ENCODE measurements around the gene L3MBTL3. TPM values are rescaled to one million over a fixed set of nuclear protein-coding genes. Genes with fewer than 3 reads are reported as not detected.

L3MBTL3 gene
- polyA plus RNA-seq = 1 to 10 TPM; 1.3 to 8.9 (median 2.2) TPM
- long read RNA-seq, donor 1, full-length matches to known transcripts = 3 of 3 reads
- long read RNA-seq, donor 1, partial matches to known transcripts = 0 of 3 reads
- long read RNA-seq, donor 1, other reads (novel, unspliced or antisense) = 0 of 3 reads
- long read RNA-seq, donor 2, partial matches to known transcripts = 0 of 1 reads
- long read RNA-seq, donor 2, other reads (novel, unspliced or antisense) = 0 of 1 reads
- long read RNA-seq, donor 3 = 0 reads
- long read RNA-seq, donor 4 = 0 reads
- long read RNA-seq, donor 5 = 0 reads
- long read RNA-seq, donor 6 = 0 reads
- long read RNA-seq, donor 7, partial matches to known transcripts = 0 of 1 reads
- long read RNA-seq, donor 7, other reads (novel, unspliced or antisense) = 0 of 1 reads
- long read RNA-seq, donor 8 = 0 reads
- long read RNA-seq, donor 9 = 0 reads
- long read RNA-seq, donor 10, partial matches to known transcripts = 18 of 18 reads
- long read RNA-seq, donor 10, other reads (novel, unspliced or antisense) = 0 of 18 reads

GRCh38 chr6:130018292-130018743, at the start of gene L3MBTL3:
TSS of gene L3MBTL3 (plus strand) at chr6:130018581. CDS start at chr6:130042700, 24,119 bp downstream.
- H3K36me3 ChIP-seq (ENCODE audit: control insufficient read depth in 3 of 3, insufficient read depth in 2 of 3, low read depth in 1 of 3, low read length in 3 of 3) = no peaks in the 10 kb centered on the region
- no peaks in the 10 kb centered on the region for H3K27me3 ChIP-seq (ENCODE audit: control insufficient read depth in 3 of 3, insufficient read depth in 3 of 3, low read length in 3 of 3)
- peak within 1 kb of the TSS; percentile 84 to 97 (median 88) for H3K4me3 ChIP-seq (ENCODE audit: low read depth in 1 of 3, low read length in 3 of 3)
- H3K9me3 ChIP-seq (ENCODE audit: control insufficient read depth in 2 of 2, insufficient read depth in 1 of 2, low read depth in 1 of 2, low read length in 1 of 2) = no peaks in the 10 kb centered on the region
- FAIRE-seq (no peak), DNase-seq (peak; percentile 79 to 92)
- H3K4me1 ChIP-seq (ENCODE audit: control insufficient read depth in 3 of 3, insufficient read depth in 2 of 3, low read depth in 1 of 3, low read length in 2 of 3) = peaks cover 0 to 3% (median 0%) of the 10 kb centered on the region in 3 donors
- H3K27ac ChIP-seq (ENCODE audit: low read depth in 1 of 3, low read length in 2 of 3) = peak within 1 kb of the TSS; percentile 41 to 92 (median 78)
- 1 to 2% (median 1%) methylated on average over 27 of the region's 27 CpGs for WGBS, 3 donors

DNA sequence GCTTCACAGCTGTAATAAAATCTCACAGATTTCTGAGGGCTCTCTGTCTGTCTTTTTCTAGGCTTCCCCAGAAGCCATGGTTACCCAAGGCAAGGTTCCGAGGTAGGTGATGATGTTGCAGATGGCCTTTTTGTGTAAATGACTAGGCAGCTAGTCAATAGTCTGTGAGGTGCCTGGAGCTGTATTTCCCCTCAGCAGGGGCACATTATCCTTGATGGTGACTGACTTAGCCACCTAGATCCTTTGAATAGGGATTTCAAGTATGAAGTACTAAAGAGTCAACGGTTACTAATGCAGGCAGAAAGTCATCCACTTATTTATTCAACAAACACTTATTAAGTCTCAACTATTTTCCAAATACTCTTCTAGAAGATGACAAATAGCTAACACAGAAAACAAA, 49.3 kb upstream of the L3MBTL3 start:
- peaks cover 0 to 3% of the 10 kb centered on the region in 2 donors for H3K9me3 ChIP-seq (ENCODE audit: control insufficient read depth in 2 of 2, insufficient read depth in 1 of 2, low read depth in 1 of 2, low read length in 1 of 2)
- DNase-seq (no peak), FAIRE-seq (no peak)
- 75 to 89% (median 86%) methylated on average over 2 of the region's 2 CpGs for WGBS, 3 donors
- H3K4me3 ChIP-seq (ENCODE audit: low read depth in 1 of 3, low read length in 3 of 3) = no peak overlapping the region
- no peaks in the 10 kb centered on the region for H3K27me3 ChIP-seq (ENCODE audit: control insufficient read depth in 3 of 3, insufficient read depth in 3 of 3, low read length in 3 of 3)
- H3K36me3 ChIP-seq (ENCODE audit: control insufficient read depth in 3 of 3, insufficient read depth in 2 of 3, low read depth in 1 of 3, low read length in 3 of 3) = no peaks in the 10 kb centered on the region
- H3K27ac ChIP-seq (ENCODE audit: low read depth in 1 of 3, low read length in 2 of 3) = no peak overlapping the region
- no peaks in the 10 kb centered on the region for H3K4me1 ChIP-seq (ENCODE audit: control insufficient read depth in 3 of 3, insufficient read depth in 2 of 3, low read depth in 1 of 3, low read length in 2 of 3)

- H3K4me3 ChIP-seq (ENCODE audit: low read depth in 1 of 3, low read length in 3 of 3) = no peak overlapping the region
- DNase-seq (no peak), FAIRE-seq (no peak)
- H3K27ac ChIP-seq (ENCODE audit: low read depth in 1 of 3, low read length in 2 of 3) = no peak overlapping the region
- H3K4me1 ChIP-seq (ENCODE audit: control insufficient read depth in 3 of 3, insufficient read depth in 2 of 3, low read depth in 1 of 3, low read length in 2 of 3) = no peaks in the 10 kb centered on the region
- H3K27me3 ChIP-seq (ENCODE audit: control insufficient read depth in 3 of 3, insufficient read depth in 3 of 3, low read length in 3 of 3) = no peaks in the 10 kb centered on the region
- H3K9me3 ChIP-seq (ENCODE audit: control insufficient read depth in 2 of 2, insufficient read depth in 1 of 2, low read depth in 1 of 2, low read length in 1 of 2) = peaks cover 0 to 5% of the 10 kb centered on the region in 2 donors
- H3K36me3 ChIP-seq (ENCODE audit: control insufficient read depth in 3 of 3, insufficient read depth in 2 of 3, low read depth in 1 of 3, low read length in 3 of 3) = no peaks in the 10 kb centered on the region
- WGBS, 3 donors = 88 to 94% (median 88%) methylated on average over 4 of the region's 4 CpGs
Measured at GRCh38 chr6:129976110-129976509, 42.3 kb upstream of the L3MBTL3 start.

GRCh38 chr6:129978148-129978916, 40.0 kb upstream of the L3MBTL3 start:
- Histone ChIP-seq H3K27ac (ENCODE audit: low read depth in 1 of 3, low read length in 2 of 3) (no peak overlapping the region), H3K36me3 (ENCODE audit: control insufficient read depth in 3 of 3, insufficient read depth in 2 of 3, low read depth in 1 of 3, low read length in 3 of 3) (no peaks in the 10 kb centered on the region), H3K27me3 (ENCODE audit: control insufficient read depth in 3 of 3, insufficient read depth in 3 of 3, low read length in 3 of 3) (no peaks in the 10 kb centered on the region), H3K4me3 (ENCODE audit: low read depth in 1 of 3, low read length in 3 of 3) (no peak overlapping the region), H3K9me3 (ENCODE audit: control insufficient read depth in 2 of 2, insufficient read depth in 1 of 2, low read depth in 1 of 2, low read length in 1 of 2) (peaks cover 0 to 5% of the 10 kb centered on the region in 2 donors), H3K4me1 (ENCODE audit: control insufficient read depth in 3 of 3, insufficient read depth in 2 of 3, low read depth in 1 of 3, low read length in 2 of 3) (no peaks in the 10 kb centered on the region)
- FAIRE-seq (no peak), DNase-seq (no peak)
- WGBS, 3 donors = 87 to 93% (median 93%) methylated on average over 6 of the region's 6 CpGs

- Histone ChIP-seq H3K4me3 (ENCODE audit: low read depth in 1 of 3, low read length in 3 of 3) (no peak overlapping the region), H3K4me1 (ENCODE audit: control insufficient read depth in 3 of 3, insufficient read depth in 2 of 3, low read depth in 1 of 3, low read length in 2 of 3) (no peaks in the 10 kb centered on the region), H3K27me3 (ENCODE audit: control insufficient read depth in 3 of 3, insufficient read depth in 3 of 3, low read length in 3 of 3) (no peaks in the 10 kb centered on the region), H3K27ac (ENCODE audit: low read depth in 1 of 3, low read length in 2 of 3) (no peak overlapping the region), H3K9me3 (ENCODE audit: control insufficient read depth in 2 of 2, insufficient read depth in 1 of 2, low read depth in 1 of 2, low read length in 1 of 2) (peaks cover 0 to 5% of the 10 kb centered on the region in 2 donors), H3K36me3 (ENCODE audit: control insufficient read depth in 3 of 3, insufficient read depth in 2 of 3, low read depth in 1 of 3, low read length in 3 of 3) (no peaks in the 10 kb centered on the region)
- FAIRE-seq = no peak
- 43 to 95% (median 45%) methylated on average over 1 of the region's 1 CpG for WGBS, 3 donors
- no peak for DNase-seq
Measured at GRCh38 chr6:129980821-129981220, 37.6 kb upstream of the L3MBTL3 start.

DNA sequence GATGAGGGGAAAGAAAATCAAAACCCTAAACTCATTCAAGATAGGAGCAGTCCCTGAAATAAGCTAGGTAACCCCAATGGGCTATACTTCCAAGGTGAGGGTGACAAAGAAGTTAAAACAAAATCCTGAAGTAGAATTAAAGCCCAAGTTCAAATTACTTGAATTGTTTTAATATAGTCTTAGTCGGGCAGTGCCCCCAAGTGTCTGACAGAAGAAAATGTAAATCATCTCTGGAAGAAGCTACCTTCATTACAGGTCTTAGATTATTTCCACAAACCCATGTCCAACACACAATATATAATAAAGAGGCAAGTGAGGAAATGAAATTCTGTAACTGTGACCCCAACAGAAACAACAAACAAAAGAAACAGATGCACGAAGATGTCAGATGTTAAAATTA, 36.8 kb upstream of the L3MBTL3 start:
- H3K36me3 ChIP-seq (ENCODE audit: control insufficient read depth in 3 of 3, insufficient read depth in 2 of 3, low read depth in 1 of 3, low read length in 3 of 3) = no peaks in the 10 kb centered on the region
- no peaks in the 10 kb centered on the region for H3K27me3 ChIP-seq (ENCODE audit: control insufficient read depth in 3 of 3, insufficient read depth in 3 of 3, low read length in 3 of 3)
- H3K27ac ChIP-seq (ENCODE audit: low read depth in 1 of 3, low read length in 2 of 3) = no peak overlapping the region
- WGBS, 3 donors = 65 to 69% (median 66%) methylated on average over 2 of the region's 2 CpGs
- H3K4me3 ChIP-seq (ENCODE audit: low read depth in 1 of 3, low read length in 3 of 3) = no peak overlapping the region
- H3K9me3 ChIP-seq (ENCODE audit: control insufficient read depth in 2 of 2, insufficient read depth in 1 of 2, low read depth in 1 of 2, low read length in 1 of 2) = peaks cover 0 to 5% of the 10 kb centered on the region in 2 donors
- FAIRE-seq = no peak
- DNase-seq = no peak
- no peaks in the 10 kb centered on the region for H3K4me1 ChIP-seq (ENCODE audit: control insufficient read depth in 3 of 3, insufficient read depth in 2 of 3, low read depth in 1 of 3, low read length in 2 of 3)

DNA sequence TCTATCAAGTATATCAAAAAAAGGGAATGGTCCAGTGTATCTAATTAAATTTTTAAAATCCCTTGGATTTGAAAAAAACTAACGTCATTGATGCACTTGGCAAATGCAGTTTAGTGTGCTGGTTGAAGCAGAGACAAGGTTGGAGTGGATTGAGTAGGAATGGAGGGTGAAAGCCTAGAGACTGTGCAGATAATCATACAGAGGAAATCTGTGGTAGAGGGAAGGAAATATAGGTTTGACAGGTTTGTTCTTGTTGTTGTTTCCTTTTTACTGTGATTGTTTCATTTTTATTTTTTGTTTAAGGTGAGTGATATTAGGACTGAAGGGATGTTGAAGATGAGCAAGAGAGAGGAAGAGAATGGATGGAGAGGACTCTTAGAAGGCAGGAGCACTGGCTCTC, 29.0 kb upstream of the L3MBTL3 start:
- H3K4me3 ChIP-seq (ENCODE audit: low read depth in 1 of 3, low read length in 3 of 3) = no peak overlapping the region
- no peaks in the 10 kb centered on the region for H3K36me3 ChIP-seq (ENCODE audit: control insufficient read depth in 3 of 3, insufficient read depth in 2 of 3, low read depth in 1 of 3, low read length in 3 of 3)
- H3K4me1 ChIP-seq (ENCODE audit: control insufficient read depth in 3 of 3, insufficient read depth in 2 of 3, low read depth in 1 of 3, low read length in 2 of 3) = no peaks in the 10 kb centered on the region
- no peak for DNase-seq
- 62 to 73% (median 67%) methylated on average over 1 of the region's 1 CpG for WGBS, 3 donors
- no peaks in the 10 kb centered on the region for H3K9me3 ChIP-seq (ENCODE audit: control insufficient read depth in 2 of 2, insufficient read depth in 1 of 2, low read depth in 1 of 2, low read length in 1 of 2)
- peaks cover 0 to 3% (median 0%) of the 10 kb centered on the region in 3 donors for H3K27me3 ChIP-seq (ENCODE audit: control insufficient read depth in 3 of 3, insufficient read depth in 3 of 3, low read length in 3 of 3)
- no peak overlapping the region for H3K27ac ChIP-seq (ENCODE audit: low read depth in 1 of 3, low read length in 2 of 3)
- FAIRE-seq = no peak

- 73 to 82% (median 81%) methylated on average over 3 of the region's 3 CpGs for WGBS, 3 donors
- H3K27ac ChIP-seq (ENCODE audit: low read depth in 1 of 3, low read length in 2 of 3) = no peak overlapping the region
- DNase-seq (no peak), FAIRE-seq (no peak)
- H3K9me3 ChIP-seq (ENCODE audit: control insufficient read depth in 2 of 2, insufficient read depth in 1 of 2, low read depth in 1 of 2, low read length in 1 of 2) = no peaks in the 10 kb centered on the region
- no peak overlapping the region for H3K4me3 ChIP-seq (ENCODE audit: low read depth in 1 of 3, low read length in 3 of 3)
- H3K27me3 ChIP-seq (ENCODE audit: control insufficient read depth in 3 of 3, insufficient read depth in 3 of 3, low read length in 3 of 3) = peaks cover 0 to 3% (median 0%) of the 10 kb centered on the region in 3 donors
- H3K36me3 ChIP-seq (ENCODE audit: control insufficient read depth in 3 of 3, insufficient read depth in 2 of 3, low read depth in 1 of 3, low read length in 3 of 3) = no peaks in the 10 kb centered on the region
- no peaks in the 10 kb centered on the region for H3K4me1 ChIP-seq (ENCODE audit: control insufficient read depth in 3 of 3, insufficient read depth in 2 of 3, low read depth in 1 of 3, low read length in 2 of 3)
Measured at GRCh38 chr6:129992881-129993280, 25.5 kb upstream of the L3MBTL3 start.
